Esophagus muscularis mucosa (tissue), 4 donors: Measurements from ENCODE around the gene PKM. TPM values are rescaled to one million over a fixed set of nuclear protein-coding genes. Genes with fewer than 3 reads are reported as not detected.

Source experiments
- DNase-seq: peaks from one replicate; pipeline ENCODE4 v3.0.0-alpha.2; 2017; ENCODE audit errors: extremely low spot score
- H3K27ac ChIP-seq, 4 donors: fragments of 200-600 bp; sonication (generic); replicated peaks in 1 of 4; 1 replicate in 3 of 4; 2 replicates in 1 of 4; pipeline ENCODE4 v1.5.1; 2016 to 2019; ENCODE audit warnings: mild to moderate bottlenecking in 1 of 4
- H3K27me3 ChIP-seq, 4 donors: fragments of 200-600 bp; sonication (generic); one replicate each; pipeline versions ENCODE4 v1.5.1 to v1.6.0; 2016 to 2019
- H3K36me3 ChIP-seq, 4 donors: fragments of 200-600 bp; sonication (generic); one replicate each; pipeline ENCODE4 v1.5.1; 2016 to 2019
- H3K4me1 ChIP-seq, 4 donors: fragments of 200-600 bp; sonication (generic); one replicate each; pipeline ENCODE4 v1.5.1; 2016 to 2019
- H3K4me3 ChIP-seq, 4 donors: fragments of 200-600 bp; sonication (generic); 1 replicate in 2 of 4; 2 replicates in 2 of 4; pipeline ENCODE4 v1.5.1; 2016 to 2019; ENCODE audit warnings: mild to moderate bottlenecking in 4 of 4, moderate library complexity in 1 of 4
- H3K9me3 ChIP-seq, 4 donors: fragments of 200-600 bp; sonication (generic); 1 replicate in 3 of 4; 2 replicates in 1 of 4; pipeline ENCODE4 v1.5.1; 2016 to 2019
- EP300 ChIP-seq: sonication (generic); formaldehyde crosslinking; IDR thresholded peaks from one replicate; pipeline ENCODE4 v1.6.1; 2017; ENCODE audit warnings: antibody characterized with exemption
- POLR2A ChIP-seq: fragments of 450-650 bp; IDR thresholded peaks from one replicate; pipeline ENCODE4 v1.6.1; 2017; ENCODE audit warnings: antibody characterized with exemption, moderate library complexity, mild to moderate bottlenecking, low read depth
- POLR2AphosphoS5 ChIP-seq, 2 donors: sonication (generic); formaldehyde crosslinking; IDR thresholded peaks; one replicate each; pipeline ENCODE4 v1.6.1; 2017; ENCODE audit warnings: antibody characterized with exemption in 2 of 2
- WGBS: methylation state at CpG from one replicate; pipeline ENCODE4 v1.1.5; 2018; 5-methylcytosine and 5-hydroxymethylcytosine counted together
- intact Hi-C: fragments of 100-400 bp; cut with DNase I; formaldehyde crosslinking; loops from one replicate; pipeline ENCODE4 v1.15.1; 2023
- total RNA-seq, 4 donors: library from RNA; depleted of rRNA; stranded (reverse); fragments of >200 nt; gene quantifications; one replicate each; pipeline versions ENCODE4 v1.1.0 to v1.2.1, GENCODE V29; 2016
- TF ChIP-seq, protein P1 (sequence below), 3 experiments: fragments of 200-600 bp in 2 of 3; fragments of 450-650 bp in 1 of 3; sonication (generic) in 2 of 3; IDR thresholded peaks; one replicate each; pipeline ENCODE4 v1.5.1; 2017 to 2019; ENCODE audit warnings: antibody characterized with exemption in 3 of 3, mild to moderate bottlenecking in 2 of 3, moderate library complexity in 1 of 3

PKM gene
- total RNA-seq, 4 donors from 2014 or later, result 392 to 605 (median 482) TPM

DNA sequence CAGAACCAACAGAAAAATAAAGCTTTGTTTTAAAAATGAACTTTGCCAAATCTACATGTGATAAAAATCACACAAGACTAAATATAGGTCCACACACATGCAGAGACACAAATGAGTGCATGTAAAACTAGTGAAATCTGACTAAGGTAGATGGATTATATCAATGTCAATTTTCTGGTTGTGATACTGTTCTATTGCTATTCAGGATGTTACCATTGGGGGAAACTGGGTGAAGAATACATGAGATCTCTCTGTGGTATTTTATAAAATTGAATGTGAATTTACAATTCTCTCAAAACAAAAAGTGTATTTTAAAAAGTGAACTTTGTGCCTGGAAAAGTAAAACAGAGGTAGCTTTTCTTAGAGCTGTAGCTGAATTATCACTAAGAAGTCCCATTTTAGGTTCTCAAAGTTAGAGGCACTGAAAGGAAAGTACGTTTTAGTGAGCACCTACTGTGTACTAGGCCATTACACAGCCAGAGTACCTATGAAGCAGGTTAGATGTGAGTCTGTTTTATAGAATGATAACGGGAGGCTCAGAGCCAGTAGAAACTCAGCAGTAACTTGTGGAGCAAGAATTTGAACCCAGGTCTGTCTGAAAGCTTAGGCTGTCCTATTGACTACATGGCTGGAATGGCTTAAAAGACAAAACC lies 41.6 kb downstream of the PKM start:
- no peak for TF ChIP-seq POLR2A
- no peak for TF ChIP-seq EP300
- no peak for DNase-seq
- intact Hi-C loops, result no loop called here

DNA sequence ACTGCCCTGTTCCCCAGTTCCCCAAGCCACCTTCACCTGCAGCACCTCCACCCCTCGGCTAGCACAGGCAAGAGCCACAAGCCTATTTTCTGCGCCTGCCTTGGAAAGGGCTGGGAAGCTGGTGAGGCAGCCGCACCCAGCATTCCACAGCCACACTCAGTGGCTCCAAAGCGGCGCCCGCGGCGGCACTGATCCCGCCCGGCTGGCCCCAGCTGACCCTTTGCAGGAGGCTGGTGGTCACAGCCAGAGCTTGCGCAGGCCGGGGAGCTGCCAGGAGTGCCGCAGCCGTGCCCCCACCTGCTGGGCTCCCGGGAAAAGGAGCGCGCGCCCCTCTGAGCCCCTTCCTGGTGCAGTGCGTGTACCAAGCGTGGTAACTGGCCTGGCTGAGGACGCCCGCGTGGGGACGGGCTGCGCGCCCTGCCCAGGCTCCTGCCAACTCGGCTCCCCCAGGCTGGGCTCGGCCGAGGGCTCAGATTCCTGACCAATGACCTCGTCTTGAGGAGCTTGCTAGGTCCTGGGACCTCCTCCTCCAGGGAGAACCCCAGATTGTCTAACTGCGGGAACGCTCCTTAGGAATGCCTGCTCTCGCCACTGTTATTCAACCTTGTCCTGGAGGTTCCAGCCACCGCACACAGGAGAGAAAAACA lies 46.7 kb downstream of the PKM start:
- no peaks in the 10 kb centered on the region for H3K36me3 ChIP-seq
- peaks cover 14 to 32% (median 27%) of the 10 kb centered on the region in 4 donors for H3K4me1 ChIP-seq
- peak overlapping the region; percentile 39 to 53 (median 40) for H3K4me3 ChIP-seq
- H3K27me3 ChIP-seq, result peaks cover 0 to 41% (median 10%) of the 10 kb centered on the region in 4 donors
- no peaks in the 10 kb centered on the region for H3K9me3 ChIP-seq
- intact Hi-C loops, result no loop called here
- no peak for DNase-seq
- TF ChIP-seq, protein P1, sequence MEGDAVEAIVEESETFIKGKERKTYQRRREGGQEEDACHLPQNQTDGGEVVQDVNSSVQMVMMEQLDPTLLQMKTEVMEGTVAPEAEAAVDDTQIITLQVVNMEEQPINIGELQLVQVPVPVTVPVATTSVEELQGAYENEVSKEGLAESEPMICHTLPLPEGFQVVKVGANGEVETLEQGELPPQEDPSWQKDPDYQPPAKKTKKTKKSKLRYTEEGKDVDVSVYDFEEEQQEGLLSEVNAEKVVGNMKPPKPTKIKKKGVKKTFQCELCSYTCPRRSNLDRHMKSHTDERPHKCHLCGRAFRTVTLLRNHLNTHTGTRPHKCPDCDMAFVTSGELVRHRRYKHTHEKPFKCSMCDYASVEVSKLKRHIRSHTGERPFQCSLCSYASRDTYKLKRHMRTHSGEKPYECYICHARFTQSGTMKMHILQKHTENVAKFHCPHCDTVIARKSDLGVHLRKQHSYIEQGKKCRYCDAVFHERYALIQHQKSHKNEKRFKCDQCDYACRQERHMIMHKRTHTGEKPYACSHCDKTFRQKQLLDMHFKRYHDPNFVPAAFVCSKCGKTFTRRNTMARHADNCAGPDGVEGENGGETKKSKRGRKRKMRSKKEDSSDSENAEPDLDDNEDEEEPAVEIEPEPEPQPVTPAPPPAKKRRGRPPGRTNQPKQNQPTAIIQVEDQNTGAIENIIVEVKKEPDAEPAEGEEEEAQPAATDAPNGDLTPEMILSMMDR (IDR thresholded peaks at IDR 0.05), result no peak
- no peak for TF ChIP-seq POLR2A
- TF ChIP-seq EP300, result no peak
- no peak for TF ChIP-seq POLR2AphosphoS5 (IDR thresholded peaks at IDR 0.05)
- 14% methylated on average over 12 of the region's 34 CpGs for WGBS
- no peak overlapping the region for H3K27ac ChIP-seq

More for the DNA sequence above, 41.6 kb downstream of the PKM start:
- Histone ChIP-seq H3K4me3 (no peak overlapping the region), H3K27me3 (peaks cover 0 to 11% (median 2%) of the 10 kb centered on the region in 4 donors), H3K27ac (no peak overlapping the region), H3K4me1 (peaks cover 1 to 3% (median 3%) of the 10 kb centered on the region in 4 donors), H3K9me3 (no peaks in the 10 kb centered on the region), H3K36me3 (no peaks in the 10 kb centered on the region)
- WGBS, result 92% methylated on average over 2 of the region's 2 CpGs

DNA sequence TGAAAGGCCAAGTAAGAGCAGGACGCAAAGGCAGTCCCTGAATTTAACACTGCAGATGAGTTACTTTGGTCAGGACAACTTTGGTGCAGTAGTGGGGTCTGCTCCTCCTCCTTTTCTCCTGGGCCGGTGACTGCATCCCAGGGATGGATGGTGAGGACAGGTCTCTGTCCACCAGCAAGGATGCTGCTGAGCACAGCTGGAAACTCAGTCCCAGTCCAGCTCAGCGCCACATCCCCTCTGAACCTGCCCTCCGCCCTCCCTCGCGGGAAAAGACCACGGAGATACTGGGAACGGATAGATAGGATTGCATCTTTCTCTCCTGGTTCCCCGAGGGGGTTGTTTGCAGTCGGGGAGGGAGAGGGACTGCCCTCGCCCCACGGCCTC lies 47.2 kb downstream of the PKM start:
- Histone ChIP-seq H3K4me3 (peak overlapping the region; percentile 39 to 53 (median 40)), H3K27me3 (peaks cover 0 to 41% (median 10%) of the 10 kb centered on the region in 4 donors), H3K4me1 (peaks cover 14 to 32% (median 30%) of the 10 kb centered on the region in 4 donors), H3K27ac (no peak overlapping the region), H3K36me3 (no peaks in the 10 kb centered on the region), H3K9me3 (no peaks in the 10 kb centered on the region)
- no peak for TF ChIP-seq POLR2AphosphoS5 (IDR thresholded peaks at IDR 0.05)
- TF ChIP-seq POLR2A, result no peak
- TF ChIP-seq, protein P1 (IDR thresholded peaks at IDR 0.05), result no peak
- TF ChIP-seq EP300, result no peak
- no peak for DNase-seq
- intact Hi-C loops, result no loop called here
- WGBS, result 69% methylated on average over 3 of the region's 12 CpGs

DNA sequence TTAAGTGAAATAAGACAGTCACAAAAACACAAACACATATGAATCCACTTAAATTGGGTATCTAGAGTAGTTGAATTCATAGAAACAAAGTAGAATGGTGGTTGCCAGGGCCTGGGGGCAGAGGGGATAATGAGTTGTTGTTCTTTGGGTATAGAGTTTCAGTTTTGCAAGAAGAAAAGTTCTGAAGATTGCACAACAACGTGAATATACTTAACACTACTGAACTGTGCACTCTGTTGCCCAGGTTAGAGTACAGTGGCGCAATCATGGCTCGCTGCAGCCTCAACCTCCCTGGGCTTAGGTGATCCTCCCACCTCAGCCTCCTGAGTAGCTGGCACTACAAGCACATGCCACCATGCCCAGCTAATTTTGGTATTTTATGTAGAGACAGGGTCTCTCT lies 48.3 kb downstream of the PKM start:
- TF ChIP-seq POLR2AphosphoS5 (IDR thresholded peaks at IDR 0.05), result no peak
- TF ChIP-seq, protein P1 (IDR thresholded peaks at IDR 0.05), result no peak
- TF ChIP-seq EP300, result no peak
- TF ChIP-seq POLR2A, result no peak
- WGBS, result 89% methylated on average over 3 of the region's 3 CpGs
- peaks cover 0 to 39% (median 8%) of the 10 kb centered on the region in 4 donors for H3K27me3 ChIP-seq
- no peak overlapping the region for H3K27ac ChIP-seq
- H3K9me3 ChIP-seq, result no peaks in the 10 kb centered on the region
- no peak for DNase-seq
- intact Hi-C loops, result no loop called here
- no peak overlapping the region for H3K4me3 ChIP-seq
- H3K36me3 ChIP-seq, result no peaks in the 10 kb centered on the region
- H3K4me1 ChIP-seq, result peaks cover 14 to 32% (median 30%) of the 10 kb centered on the region in 4 donors

DNA sequence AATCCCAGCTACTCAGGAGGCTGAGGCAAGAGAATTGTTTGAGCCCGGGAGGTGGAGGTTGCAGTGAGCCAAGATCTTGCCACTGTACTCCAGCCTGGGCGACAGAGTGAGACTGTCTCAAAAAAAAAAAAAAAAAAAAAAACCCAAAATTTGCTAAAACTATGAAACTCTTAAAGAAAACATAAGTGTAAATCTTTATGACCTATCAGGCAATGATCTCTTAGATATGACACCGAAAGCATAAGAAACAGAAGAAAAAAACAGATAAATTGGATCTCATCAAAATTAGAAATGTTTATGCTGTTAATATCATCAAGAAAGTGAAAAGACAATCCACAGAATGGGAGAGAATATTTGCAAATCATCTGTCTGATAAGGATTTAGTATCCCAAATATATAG lies 48.7 kb downstream of the PKM start:
- intact Hi-C loops, result no loop called here
- H3K27me3 ChIP-seq, result peaks cover 0 to 41% (median 8%) of the 10 kb centered on the region in 4 donors

More for the DNA sequence above, 48.7 kb downstream of the PKM start:
- H3K4me1 ChIP-seq, result peaks cover 14 to 32% (median 30%) of the 10 kb centered on the region in 4 donors
- 88% methylated on average over 3 of the region's 3 CpGs for WGBS
- no peak overlapping the region for H3K27ac ChIP-seq
- no peaks in the 10 kb centered on the region for H3K36me3 ChIP-seq
- H3K9me3 ChIP-seq, result no peaks in the 10 kb centered on the region
- DNase-seq, result no peak
- no peak overlapping the region for H3K4me3 ChIP-seq
- TF ChIP-seq POLR2A (no peak), EP300 (no peak), POLR2AphosphoS5 (IDR thresholded peaks at IDR 0.05) (no peak)
- TF ChIP-seq, protein P1 (IDR thresholded peaks at IDR 0.05), result no peak
